ENCODE data around the gene MRPL4.
A peak's percentile ranks its signal among the peaks of the same experiment; 100 is the strongest.

MRPL4 gene

GRCh38 chr19:10290357-10290875, 38.4 kb downstream of the MRPL4 start:
- no peak for DNase-seq

GRCh38 chr19:10290876-10291553, 39.0 kb downstream of the MRPL4 start:
- DNase-seq = peak; percentile 67 to 71

- DNase-seq = no peak
Measured at GRCh38 chr19:10291554-10292205, 39.7 kb downstream of the MRPL4 start.

GRCh38 chr19:10292206-10292788, 40.3 kb downstream of the MRPL4 start:
- peak; percentile 77 to 80 for DNase-seq

GRCh38 chr19:10292789-10293636, 41.0 kb downstream of the MRPL4 start:
- no peak for DNase-seq

GRCh38 chr19:10293637-10294367, 41.8 kb downstream of the MRPL4 start:
- DNase-seq = no peak

GRCh38 chr19:10294368-10294697, 42.3 kb downstream of the MRPL4 start:
- no peak for DNase-seq

- peak; percentile 83 to 84 for DNase-seq
Measured at GRCh38 chr19:10295305-10295846, 43.4 kb downstream of the MRPL4 start.

GRCh38 chr19:10295847-10296591, 44.0 kb downstream of the MRPL4 start:
- DNase-seq = no peak

- DNase-seq = no peak
Measured at GRCh38 chr19:10299545-10300458, 47.8 kb downstream of the MRPL4 start.

GRCh38 chr19:10305139-10305806, 53.3 kb downstream of the MRPL4 start:
- peak in 1 of 2 donors; percentile 58 for DNase-seq

- DNase-seq = no peak
Measured at GRCh38 chr19:10306327-10306726, 54.3 kb downstream of the MRPL4 start.

- no peak for DNase-seq
Measured at GRCh38 chr19:10309423-10309822, 57.4 kb downstream of the MRPL4 start, which contains the start of gene ZGLP1. Gene ZGLP1 (minus strand): TSS chr19:10309815.

Measured in CD4-positive, alpha-beta T cell treated with Interleukin-4 for 1 hour (primary cell).